ENCODE data around the gene ETHE1.

ETHE1 gene

GRCh38 chr19:43490759-43491158 is 36.2 kb downstream of the ETHE1 start:
- no peak for DNase-seq (ENCODE audit: low read depth, low spot score)

- DNase-seq (ENCODE audit: low read depth, low spot score) = no peak
Measured at GRCh38 chr19:43489979-43490599, 36.9 kb downstream of the ETHE1 start.

- no peak for DNase-seq (ENCODE audit: low read depth, low spot score)
Measured at GRCh38 chr19:43489310-43489709, 37.7 kb downstream of the ETHE1 start.

GRCh38 chr19:43488179-43488578 is 38.8 kb downstream of the ETHE1 start:
- DNase-seq (ENCODE audit: low read depth, low spot score) = no peak

GRCh38 chr19:43486412-43486811 is 40.6 kb downstream of the ETHE1 start:
- DNase-seq (ENCODE audit: low read depth, low spot score) = no peak

GRCh38 chr19:43485951-43486350 is 41.0 kb downstream of the ETHE1 start:
- DNase-seq (ENCODE audit: low read depth, low spot score) = no peak

- no peak for DNase-seq (ENCODE audit: low read depth, low spot score)
Measured at GRCh38 chr19:43483281-43483680, 43.7 kb downstream of the ETHE1 start.

GRCh38 chr19:43482193-43482592 is 44.8 kb downstream of the ETHE1 start:
- no peak for DNase-seq (ENCODE audit: low read depth, low spot score)

- DNase-seq (ENCODE audit: low read depth, low spot score) = no peak
Measured at GRCh38 chr19:43481701-43482100, 45.3 kb downstream of the ETHE1 start.

- DNase-seq (ENCODE audit: low read depth, low spot score) = no peak
Measured at GRCh38 chr19:43480574-43480973, 46.4 kb downstream of the ETHE1 start.

GRCh38 chr19:43479961-43480561 is 46.9 kb downstream of the ETHE1 start:
- DNase-seq (ENCODE audit: low read depth, low spot score) = no peak

- no peak for DNase-seq (ENCODE audit: low read depth, low spot score)
Measured at GRCh38 chr19:43479226-43479625, 47.8 kb downstream of the ETHE1 start.

- no peak for DNase-seq (ENCODE audit: low read depth, low spot score)
Measured at GRCh38 chr19:43478323-43478722, 48.7 kb downstream of the ETHE1 start.

- no peak for DNase-seq (ENCODE audit: low read depth, low spot score)
Measured at GRCh38 chr19:43476606-43477005, 50.4 kb downstream of the ETHE1 start.

- peak; percentile 89 for DNase-seq (ENCODE audit: low read depth, low spot score)
Measured at GRCh38 chr19:43474986-43475705, 51.9 kb downstream of the ETHE1 start.

- DNase-seq (ENCODE audit: low read depth, low spot score) = no peak
Measured at GRCh38 chr19:43474487-43474886, 52.5 kb downstream of the ETHE1 start.

GRCh38 chr19:43471091-43471490 is 55.9 kb downstream of the ETHE1 start:
- no peak for DNase-seq (ENCODE audit: low read depth, low spot score)

- DNase-seq (ENCODE audit: low read depth, low spot score) = peak; percentile 4
Measured at GRCh38 chr19:43470288-43470687, 56.7 kb downstream of the ETHE1 start.

- DNase-seq (ENCODE audit: low read depth, low spot score) = no peak
Measured at GRCh38 chr19:43469160-43469480, 57.9 kb downstream of the ETHE1 start.

- no peak for DNase-seq (ENCODE audit: low read depth, low spot score)
Measured at GRCh38 chr19:43468354-43469159, 58.4 kb downstream of the ETHE1 start.

- no peak for DNase-seq (ENCODE audit: low read depth, low spot score)
Measured at GRCh38 chr19:43467730-43468129, 59.3 kb downstream of the ETHE1 start.

- DNase-seq (ENCODE audit: low read depth, low spot score) = no peak
Measured at GRCh38 chr19:43467276-43467675, 59.7 kb downstream of the ETHE1 start.

All from activated naive CD8-positive, alpha-beta T cell treated with anti-CD3 and anti-CD28 coated beads, Interleukin-2, amount 50 U/mL, for 16 hours (primary cell).